ENCODE data around the gene PGLYRP2. TPM values are rescaled to one million over a fixed set of nuclear protein-coding genes. Genes with fewer than 3 reads are reported as not detected.

PGLYRP2 gene
- total and polyA plus RNA-seq, 2 of the 13 experiments (the other 11 are each of a cell fraction or from before 2014, with no cell fraction given): 0.04 to 1.0 TPM

DNA sequence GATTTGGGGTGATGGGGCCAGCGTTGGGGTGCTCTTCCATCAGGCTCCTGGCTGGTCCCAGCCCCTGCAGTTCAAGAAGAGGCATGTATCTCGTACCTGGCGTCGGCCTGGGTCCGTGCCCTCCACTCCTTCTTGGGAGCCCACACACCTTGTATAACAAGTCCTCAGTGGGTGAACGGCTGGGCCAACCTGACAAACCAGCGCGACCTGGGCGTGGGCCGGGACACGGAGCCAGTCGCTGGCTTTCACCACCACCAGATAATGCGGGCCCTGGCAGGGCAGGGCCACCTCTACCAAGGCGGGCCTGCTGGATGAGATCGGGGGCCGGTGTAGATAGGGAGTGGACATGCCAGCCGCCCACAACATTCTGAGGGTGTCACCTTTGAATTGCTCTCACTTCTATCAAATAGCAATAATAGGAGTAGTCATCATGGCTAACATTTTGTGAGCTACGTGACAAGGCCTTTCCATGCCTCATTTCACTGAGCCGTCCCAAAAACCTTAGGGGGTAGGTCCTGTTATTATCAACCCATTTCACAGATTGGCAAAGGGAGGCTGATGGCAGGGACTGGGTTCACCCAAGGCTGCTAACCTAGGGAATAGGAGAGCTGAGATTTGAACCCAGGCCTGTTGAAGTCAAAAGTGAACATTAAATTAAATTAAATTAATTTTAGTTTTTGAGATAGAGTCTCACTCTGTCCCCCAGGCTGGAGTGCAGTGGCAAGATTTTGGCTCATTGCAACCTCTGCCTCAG lies 32.5 kb upstream of the PGLYRP2 start:
- no peaks in the 10 kb centered on the region for H3K36me3 ChIP-seq (replicated peaks in 1 of 2; ENCODE audit: control insufficient read depth in 1 of 2, insufficient read depth in 2 of 2, low read length in 2 of 2)
- BruUV-seq (replicated peaks): no TSS peak
- H3K79me2 ChIP-seq (ENCODE audit: insufficient read depth, low read length): no peaks in the 10 kb centered on the region
- H3K4me1 ChIP-seq (ENCODE audit: insufficient read depth, low read length): 0 out of 2 replicates have a peak, but pooled peaks cover 6% of the 10 kb centered on the region
- ATAC-seq (no peak), FAIRE-seq (no peak), DNase-seq (ENCODE audit: low spot score) (no peak)
- no peak for TF ChIP-seq ZNF660 (CRISPR knock-in tag; IDR thresholded peaks at IDR 0.05; ENCODE audit: borderline replicate concordance, low read depth)
- peak; percentile 60 for TF ChIP-seq ZNF629 (CRISPR knock-in tag; conservative IDR thresholded peaks at IDR 0.05)
- ChIA-PET CTCF (ENCODE audit: low intra/inter-chr PET ratio, low total read pairs) (no interaction called here), POLR2A (no interaction called here)
- H4K20me1 ChIP-seq (ENCODE audit: insufficient read depth, low read length): no peaks in the 10 kb centered on the region
- in situ Hi-C loops (cut with HindIII; ENCODE audit: extremely low pct_ligation_motif_present, low pct_unique_long_range_greater_than_20kb): no loop called here
- 53% methylated on average over 19 of the region's 19 CpGs for WGBS (ENCODE audit: low lambda C conversion rate)
- no peak overlapping the region for H3K9ac ChIP-seq (ENCODE audit: insufficient read depth, low read depth, low read length)
- H3K4me2 ChIP-seq (ENCODE audit: low read depth, low read length): no peak overlapping the region
- H3K4me3 ChIP-seq (replicated peaks in 1 of 3; ENCODE audit: insufficient read depth in 1 of 3, low read depth in 2 of 3, low read length in 3 of 3): no peak overlapping the region
- H3K9me3 ChIP-seq (ENCODE audit: low read length): peaks cover 8% of the 10 kb centered on the region; the same call in 1 of the 2 replicates
- intact Hi-C loops (cut with micrococcal nuclease; ENCODE audit: unreplicated experiment): no loop called here
- H3K27me3 ChIP-seq (ENCODE audit: control insufficient read depth in 1 of 2, insufficient read depth in 2 of 2, low read length in 2 of 2): peaks cover 7 to 26% of the 10 kb centered on the region in 2 experiments; a peak in 4 of 5 replicates
- H2AFZ ChIP-seq (ENCODE audit: low read length): no peak overlapping the region
- no peak overlapping the region for H3K27ac ChIP-seq (ENCODE audit: extremely low read length, insufficient read depth, low read length)

DNA sequence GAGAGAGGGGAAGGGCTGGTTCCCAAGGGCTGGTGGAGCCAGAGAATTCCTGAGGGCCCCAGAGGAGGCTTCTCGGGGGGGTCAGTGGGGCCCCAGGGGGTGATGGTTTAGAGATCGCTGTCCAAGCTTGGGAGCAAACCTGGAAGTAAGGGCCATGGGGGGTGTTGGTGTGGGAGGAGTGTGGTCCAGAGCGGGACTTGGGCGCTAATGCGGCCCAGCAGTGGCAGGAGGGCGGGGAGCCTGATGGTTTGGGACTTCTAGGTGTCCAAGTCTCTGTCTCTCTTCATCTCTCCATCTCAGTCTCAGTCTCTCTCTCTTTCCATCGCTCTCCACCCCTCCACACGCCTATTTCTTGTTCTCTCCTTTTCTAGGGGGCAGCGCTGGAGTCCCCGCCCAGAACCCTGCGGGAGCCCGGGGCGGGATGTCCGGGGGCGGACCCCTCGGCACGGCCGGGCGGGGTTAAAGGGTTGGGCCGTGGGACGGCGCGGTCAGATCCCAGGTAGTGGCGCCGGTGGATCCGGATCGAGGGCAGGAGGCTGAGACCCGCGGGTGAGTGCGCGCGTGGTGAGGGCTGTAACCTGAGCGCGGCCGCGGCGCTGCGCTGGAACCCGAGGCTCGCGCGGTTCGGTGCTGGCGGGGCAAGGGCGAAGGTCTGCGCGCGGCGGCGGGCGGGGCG lies 28.9 kb upstream of the PGLYRP2 start, which contains the start of gene CYP4F22:
Gene CYP4F22, plus strand, starts transcription at position 491 of the 676 bp plus-strand sequence. CDS start 16,812 bp downstream, outside the sequence.
- ATAC-seq (peak; percentile 44; the same call in 2 of the 3 replicates), DNase-seq (ENCODE audit: low spot score) (no peak), FAIRE-seq (no peak)
- no peaks in the 10 kb centered on the region for H3K36me3 ChIP-seq (replicated peaks in 1 of 2; ENCODE audit: control insufficient read depth in 1 of 2, insufficient read depth in 2 of 2, low read length in 2 of 2)
- ChIA-PET POLR2A (no interaction called here), CTCF (ENCODE audit: low intra/inter-chr PET ratio, low total read pairs) (no interaction called here)
- H3K27ac ChIP-seq (ENCODE audit: extremely low read length, insufficient read depth, low read length): no peak within 1 kb of the TSS
- H3K4me3 ChIP-seq (replicated peaks in 1 of 3; ENCODE audit: insufficient read depth in 1 of 3, low read depth in 2 of 3, low read length in 3 of 3): peak within 1 kb of the TSS in 2 of 3 experiments; percentile 16 to 43; a peak in 2 of 6 replicates
- BruUV-seq (replicated peaks): no TSS peak
- peaks cover 14% of the 10 kb centered on the region for H3K4me1 ChIP-seq (ENCODE audit: insufficient read depth, low read length)
- H4K20me1 ChIP-seq (ENCODE audit: insufficient read depth, low read length): no peaks in the 10 kb centered on the region
- H3K79me2 ChIP-seq (ENCODE audit: insufficient read depth, low read length): no peaks in the 10 kb centered on the region
- H3K27me3 ChIP-seq (ENCODE audit: control insufficient read depth in 1 of 2, insufficient read depth in 2 of 2, low read length in 2 of 2): peaks cover 10 to 29% of the 10 kb centered on the region in 2 experiments
- no peaks in the 10 kb centered on the region for H3K9me3 ChIP-seq (ENCODE audit: low read length)
- no peak within 1 kb of the TSS for H2AFZ ChIP-seq (ENCODE audit: low read length)
- intact Hi-C loops (cut with micrococcal nuclease; ENCODE audit: unreplicated experiment): no loop called here
- in situ Hi-C loops (cut with HindIII; ENCODE audit: extremely low pct_ligation_motif_present, low pct_unique_long_range_greater_than_20kb): no loop called here
- 9% methylated on average over 21 of the region's 52 CpGs for WGBS (ENCODE audit: low lambda C conversion rate)
- H3K9ac ChIP-seq (ENCODE audit: insufficient read depth, low read depth, low read length): no peak within 1 kb of the TSS
- H3K4me2 ChIP-seq (ENCODE audit: low read depth, low read length): peak within 1 kb of the TSS; percentile 36; the same call in 1 of the 2 replicates
- TF ChIP-seq ZNF777 (CRISPR knock-in tag; IDR thresholded peaks at IDR 0.05) (0 out of 2 replicates have a peak, but pooled peaks have one; percentile 21), CBFB (CRISPR knock-in tag; IDR thresholded peaks at IDR 0.05) (no peak)
- TF ChIP-seq, protein P1, sequence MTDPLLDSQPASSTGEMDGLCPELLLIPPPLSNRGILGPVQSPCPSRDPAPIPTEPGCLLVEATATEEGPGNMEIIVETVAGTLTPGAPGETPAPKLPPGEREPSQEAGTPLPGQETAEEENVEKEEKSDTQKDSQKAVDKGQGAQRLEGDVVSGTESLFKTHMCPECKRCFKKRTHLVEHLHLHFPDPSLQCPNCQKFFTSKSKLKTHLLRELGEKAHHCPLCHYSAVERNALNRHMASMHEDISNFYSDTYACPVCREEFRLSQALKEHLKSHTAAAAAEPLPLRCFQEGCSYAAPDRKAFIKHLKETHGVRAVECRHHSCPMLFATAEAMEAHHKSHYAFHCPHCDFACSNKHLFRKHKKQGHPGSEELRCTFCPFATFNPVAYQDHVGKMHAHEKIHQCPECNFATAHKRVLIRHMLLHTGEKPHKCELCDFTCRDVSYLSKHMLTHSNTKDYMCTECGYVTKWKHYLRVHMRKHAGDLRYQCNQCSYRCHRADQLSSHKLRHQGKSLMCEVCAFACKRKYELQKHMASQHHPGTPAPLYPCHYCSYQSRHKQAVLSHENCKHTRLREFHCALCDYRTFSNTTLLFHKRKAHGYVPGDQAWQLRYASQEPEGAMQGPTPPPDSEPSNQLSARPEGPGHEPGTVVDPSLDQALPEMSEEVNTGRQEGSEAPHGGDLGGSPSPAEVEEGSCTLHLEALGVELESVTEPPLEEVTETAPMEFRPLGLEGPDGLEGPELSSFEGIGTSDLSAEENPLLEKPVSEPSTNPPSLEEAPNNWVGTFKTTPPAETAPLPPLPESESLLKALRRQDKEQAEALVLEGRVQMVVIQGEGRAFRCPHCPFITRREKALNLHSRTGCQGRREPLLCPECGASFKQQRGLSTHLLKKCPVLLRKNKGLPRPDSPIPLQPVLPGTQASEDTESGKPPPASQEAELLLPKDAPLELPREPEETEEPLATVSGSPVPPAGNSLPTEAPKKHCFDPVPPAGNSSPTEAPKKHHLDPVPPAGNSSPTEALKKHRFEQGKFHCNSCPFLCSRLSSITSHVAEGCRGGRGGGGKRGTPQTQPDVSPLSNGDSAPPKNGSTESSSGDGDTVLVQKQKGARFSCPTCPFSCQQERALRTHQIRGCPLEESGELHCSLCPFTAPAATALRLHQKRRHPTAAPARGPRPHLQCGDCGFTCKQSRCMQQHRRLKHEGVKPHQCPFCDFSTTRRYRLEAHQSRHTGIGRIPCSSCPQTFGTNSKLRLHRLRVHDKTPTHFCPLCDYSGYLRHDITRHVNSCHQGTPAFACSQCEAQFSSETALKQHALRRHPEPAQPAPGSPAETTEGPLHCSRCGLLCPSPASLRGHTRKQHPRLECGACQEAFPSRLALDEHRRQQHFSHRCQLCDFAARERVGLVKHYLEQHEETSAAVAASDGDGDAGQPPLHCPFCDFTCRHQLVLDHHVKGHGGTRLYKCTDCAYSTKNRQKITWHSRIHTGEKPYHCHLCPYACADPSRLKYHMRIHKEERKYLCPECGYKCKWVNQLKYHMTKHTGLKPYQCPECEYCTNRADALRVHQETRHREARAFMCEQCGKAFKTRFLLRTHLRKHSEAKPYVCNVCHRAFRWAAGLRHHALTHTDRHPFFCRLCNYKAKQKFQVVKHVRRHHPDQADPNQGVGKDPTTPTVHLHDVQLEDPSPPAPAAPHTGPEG (CRISPR knock-in tag; IDR thresholded peaks at IDR 0.05): no peak
- TF ChIP-seq, protein P2, sequence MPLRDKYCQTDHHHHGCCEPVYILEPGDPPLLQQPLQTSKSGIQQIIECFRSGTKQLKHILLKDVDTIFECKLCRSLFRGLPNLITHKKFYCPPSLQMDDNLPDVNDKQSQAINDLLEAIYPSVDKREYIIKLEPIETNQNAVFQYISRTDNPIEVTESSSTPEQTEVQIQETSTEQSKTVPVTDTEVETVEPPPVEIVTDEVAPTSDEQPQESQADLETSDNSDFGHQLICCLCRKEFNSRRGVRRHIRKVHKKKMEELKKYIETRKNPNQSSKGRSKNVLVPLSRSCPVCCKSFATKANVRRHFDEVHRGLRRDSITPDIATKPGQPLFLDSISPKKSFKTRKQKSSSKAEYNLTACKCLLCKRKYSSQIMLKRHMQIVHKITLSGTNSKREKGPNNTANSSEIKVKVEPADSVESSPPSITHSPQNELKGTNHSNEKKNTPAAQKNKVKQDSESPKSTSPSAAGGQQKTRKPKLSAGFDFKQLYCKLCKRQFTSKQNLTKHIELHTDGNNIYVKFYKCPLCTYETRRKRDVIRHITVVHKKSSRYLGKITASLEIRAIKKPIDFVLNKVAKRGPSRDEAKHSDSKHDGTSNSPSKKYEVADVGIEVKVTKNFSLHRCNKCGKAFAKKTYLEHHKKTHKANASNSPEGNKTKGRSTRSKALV (CRISPR knock-in tag; IDR thresholded peaks at IDR 0.05): peak; percentile 24; the same call in 1 of the 2 replicates
